H1 (cell line): ENCODE measurements around the gene B4GALT7.

Experiments
- ASH2L ChIP-seq: fragments of 200-600, 300-600 bp; sonication (generic); IDR thresholded peaks from one replicate; pipeline ENCODE4 v1.7.1; 2017; ENCODE audit warnings: low read length
- CBX5 ChIP-seq: fragments of 300-800, 300-1000 bp; sonication (generic); IDR thresholded peaks from 2 replicates; pipeline ENCODE4 v1.7.1; 2016; ENCODE audit warnings: antibody characterized with exemption, low read length, low read depth
- EZH2 ChIP-seq: fragments of 200-600 bp; sonication (generic); IDR thresholded peaks from 2 replicates; pipeline ENCODE4 v1.7.1; 2012; ENCODE audit warnings: low read depth, mild to moderate bottlenecking, moderate library complexity, low read length, inconsistent platforms; ENCODE audit not compliant: severe bottlenecking
- JUN ChIP-seq: IDR thresholded peaks from 2 replicates; pipeline ENCODE4 v1.6.1; 2011; ENCODE audit warnings: low read depth, mild to moderate bottlenecking, improper control_type of control experiment, low read length
- POLR2A ChIP-seq, 2 experiments: IDR thresholded peaks; 1 replicate in 1 of 2; 2 replicates in 1 of 2; pipeline ENCODE4 v1.6.1; 2011; ENCODE audit warnings: low read depth in 2 of 2, low read length in 2 of 2, mild to moderate bottlenecking in 2 of 2; ENCODE audit errors: control extremely low read depth in 1 of 2
- POLR2AphosphoS5 ChIP-seq: IDR thresholded peaks from 2 replicates; pipeline ENCODE4 v1.6.1; 2011; ENCODE audit warnings: low read depth, low read length
- RAD21 ChIP-seq, 2 experiments: IDR thresholded peaks in 1 of 2; conservative IDR thresholded peaks in 1 of 2; 2 replicates each; pipeline ENCODE4 v1.6.1; 2011; ENCODE audit warnings: low read depth in 2 of 2, low read length in 2 of 2, improper control_type of control experiment in 1 of 2, inconsistent platforms in 1 of 2, mild to moderate bottlenecking in 1 of 2, moderate library complexity in 1 of 2
- TAF1 ChIP-seq: IDR thresholded peaks from 2 replicates; pipeline ENCODE4 v1.6.1; 2011; ENCODE audit warnings: mild to moderate bottlenecking, low read depth, low read length
- TBP ChIP-seq: IDR thresholded peaks from 2 replicates; pipeline ENCODE4 v1.6.1; 2011; ENCODE audit warnings: low read depth, low read length, improper control_type of control experiment
- TCF12 ChIP-seq: IDR thresholded peaks from 2 replicates; pipeline ENCODE4 v1.6.1; 2011; ENCODE audit warnings: low read depth, mild to moderate bottlenecking, low read length
- TF ChIP-seq, protein P1 (sequence below), 3 experiments: IDR thresholded peaks; 1 replicate in 2 of 3; 2 replicates in 1 of 3; pipeline versions ENCODE4 v1.5.1 to v1.6.1; 2011; ENCODE audit warnings: low read length in 3 of 3, mild to moderate bottlenecking in 3 of 3, inconsistent platforms in 2 of 3, low read depth in 1 of 3, moderate library complexity in 1 of 3; ENCODE audit not compliant: insufficient read depth in 1 of 3; ENCODE audit errors: control extremely low read depth in 1 of 3

- no peak for TF ChIP-seq POLR2AphosphoS5
- TF ChIP-seq, protein P1, sequence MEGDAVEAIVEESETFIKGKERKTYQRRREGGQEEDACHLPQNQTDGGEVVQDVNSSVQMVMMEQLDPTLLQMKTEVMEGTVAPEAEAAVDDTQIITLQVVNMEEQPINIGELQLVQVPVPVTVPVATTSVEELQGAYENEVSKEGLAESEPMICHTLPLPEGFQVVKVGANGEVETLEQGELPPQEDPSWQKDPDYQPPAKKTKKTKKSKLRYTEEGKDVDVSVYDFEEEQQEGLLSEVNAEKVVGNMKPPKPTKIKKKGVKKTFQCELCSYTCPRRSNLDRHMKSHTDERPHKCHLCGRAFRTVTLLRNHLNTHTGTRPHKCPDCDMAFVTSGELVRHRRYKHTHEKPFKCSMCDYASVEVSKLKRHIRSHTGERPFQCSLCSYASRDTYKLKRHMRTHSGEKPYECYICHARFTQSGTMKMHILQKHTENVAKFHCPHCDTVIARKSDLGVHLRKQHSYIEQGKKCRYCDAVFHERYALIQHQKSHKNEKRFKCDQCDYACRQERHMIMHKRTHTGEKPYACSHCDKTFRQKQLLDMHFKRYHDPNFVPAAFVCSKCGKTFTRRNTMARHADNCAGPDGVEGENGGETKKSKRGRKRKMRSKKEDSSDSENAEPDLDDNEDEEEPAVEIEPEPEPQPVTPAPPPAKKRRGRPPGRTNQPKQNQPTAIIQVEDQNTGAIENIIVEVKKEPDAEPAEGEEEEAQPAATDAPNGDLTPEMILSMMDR (IDR thresholded peaks at IDR 0.05; ENCODE audit: control extremely low read depth in 1 of 3, insufficient read depth in 1 of 3, low read depth in 1 of 3, low read length in 3 of 3): no peak
- no peak for TF ChIP-seq TAF1
- no peak for TF ChIP-seq TBP
- no peak for TF ChIP-seq ASH2L
- no peak for TF ChIP-seq POLR2A (IDR thresholded peaks at IDR 0.05; ENCODE audit: control extremely low read depth in 1 of 2, low read depth in 2 of 2, low read length in 2 of 2)
- no peak for TF ChIP-seq JUN
- TF ChIP-seq EZH2: no peak
- TF ChIP-seq RAD21 (IDR thresholded peaks at IDR 0.05 in 1 of 2, conservative IDR thresholded peaks at IDR 0.05 in 1 of 2; ENCODE audit: low read depth in 2 of 2, low read length in 2 of 2): no peak
- no peak for TF ChIP-seq TCF12
- no peak for TF ChIP-seq CBX5
Observed at GRCh38 chr5:177552839-177553455, 47.0 kb upstream of the B4GALT7 start.
